Transverse colon (tissue), 4 donors: ENCODE data around the gene PACC1. TPM values are rescaled to one million over a fixed set of nuclear protein-coding genes. Genes with fewer than 3 reads are reported as not detected.
A peak's percentile ranks its signal among the peaks of the same experiment; 100 is the strongest.

Experiments used
- DNase-seq: peaks from one replicate; pipeline ENCODE4 v3.0.0-alpha.2; 2019
- H3K27ac ChIP-seq, 4 donors: fragments of 200-600 bp; sonication (generic); 2 replicates each; pipeline ENCODE4 v1.5.1; 2016 to 2018; ENCODE audit warnings: inconsistent platforms in 4 of 4
- H3K27me3 ChIP-seq: fragments of 200-600 bp; sonication (generic); 2 replicates; pipeline ENCODE4 v1.5.1; 2017; ENCODE audit warnings: inconsistent platforms
- H3K36me3 ChIP-seq, 4 donors: fragments of 200-600 bp; sonication (generic); 2 replicates each; pipeline ENCODE4 v1.5.1; 2017 to 2019; ENCODE audit warnings: inconsistent platforms in 4 of 4
- H3K4me1 ChIP-seq, 4 donors: fragments of 200-600 bp; sonication (generic); 2 replicates each; pipeline ENCODE4 v1.5.1; 2017 to 2020; ENCODE audit warnings: inconsistent platforms in 4 of 4
- H3K4me3 ChIP-seq, 4 donors: fragments of 200-600 bp; sonication (generic); 1 replicate in 1 of 4; 2 replicates in 3 of 4; pipeline versions ENCODE4 v1.5.1 to v1.6.1; 2017 to 2019; ENCODE audit warnings: inconsistent platforms in 4 of 4
- H3K9me3 ChIP-seq, 2 donors: fragments of 200-600 bp; sonication (generic); 2 replicates each; pipeline ENCODE4 v1.5.1; 2017 to 2019; ENCODE audit warnings: inconsistent platforms in 2 of 2
- EP300 ChIP-seq: sonication (generic); formaldehyde crosslinking; IDR thresholded peaks from one replicate; pipeline ENCODE4 v1.6.1; 2017; ENCODE audit warnings: antibody characterized with exemption, low read depth
- POLR2A ChIP-seq: fragments of 450-650 bp; IDR thresholded peaks from one replicate; pipeline ENCODE4 v1.6.1; 2016; ENCODE audit warnings: antibody characterized with exemption, mild to moderate bottlenecking, moderate library complexity
- POLR2AphosphoS5 ChIP-seq, 3 donors: sonication (generic); formaldehyde crosslinking; IDR thresholded peaks; one replicate each; pipeline ENCODE4 v1.6.1; 2016; ENCODE audit warnings: antibody characterized with exemption in 3 of 3
- WGBS, 2 donors: methylation state at CpG; one replicate each; pipeline ENCODE4 v1.1.5; 2018; ENCODE audit warnings: low coverage in 1 of 2; 5-methylcytosine and 5-hydroxymethylcytosine counted together
- in situ Hi-C, 4 donors: fragments of 200-750 bp; cut with MboI; loops; one replicate each; pipeline versions ENCODE4 v1.15.0 to v1.15.1; 2017; ENCODE audit warnings: low sequenced_read_pairs in 3 of 4, low pct_ligation_motif_present in 1 of 4, low pct_unique_long_range_greater_than_20kb in 1 of 4
- intact Hi-C: fragments of 100-400 bp; cut with DNase I; formaldehyde crosslinking; loops from one replicate; pipeline ENCODE4 v1.15.1; 2023; ENCODE audit warnings: low total_unique reads
- total RNA-seq, 4 donors: library from RNA; depleted of rRNA; stranded (reverse); fragments of >200 nt; gene quantifications; one replicate each; pipeline ENCODE4 v1.1.0, GENCODE V29; 2016
- TF ChIP-seq, protein P1 (sequence below), 5 experiments: fragments of 200-600 bp in 3 of 5; fragments of 450-650 bp in 2 of 5; sonication (generic) in 3 of 5; IDR thresholded peaks; 1 replicate in 2 of 5; 2 replicates in 3 of 5; pipeline ENCODE4 v1.5.1; 2016 to 2017; ENCODE audit warnings: antibody characterized with exemption in 5 of 5, inconsistent platforms in 3 of 5, mild to moderate bottlenecking in 2 of 5, moderate library complexity in 1 of 5

Gene PACC1
- 1 to 10 TPM in 3 of 4 donors, not detected in 1; 2.6 to 4.6 (median 2.7) TPM for total RNA-seq

DNA sequence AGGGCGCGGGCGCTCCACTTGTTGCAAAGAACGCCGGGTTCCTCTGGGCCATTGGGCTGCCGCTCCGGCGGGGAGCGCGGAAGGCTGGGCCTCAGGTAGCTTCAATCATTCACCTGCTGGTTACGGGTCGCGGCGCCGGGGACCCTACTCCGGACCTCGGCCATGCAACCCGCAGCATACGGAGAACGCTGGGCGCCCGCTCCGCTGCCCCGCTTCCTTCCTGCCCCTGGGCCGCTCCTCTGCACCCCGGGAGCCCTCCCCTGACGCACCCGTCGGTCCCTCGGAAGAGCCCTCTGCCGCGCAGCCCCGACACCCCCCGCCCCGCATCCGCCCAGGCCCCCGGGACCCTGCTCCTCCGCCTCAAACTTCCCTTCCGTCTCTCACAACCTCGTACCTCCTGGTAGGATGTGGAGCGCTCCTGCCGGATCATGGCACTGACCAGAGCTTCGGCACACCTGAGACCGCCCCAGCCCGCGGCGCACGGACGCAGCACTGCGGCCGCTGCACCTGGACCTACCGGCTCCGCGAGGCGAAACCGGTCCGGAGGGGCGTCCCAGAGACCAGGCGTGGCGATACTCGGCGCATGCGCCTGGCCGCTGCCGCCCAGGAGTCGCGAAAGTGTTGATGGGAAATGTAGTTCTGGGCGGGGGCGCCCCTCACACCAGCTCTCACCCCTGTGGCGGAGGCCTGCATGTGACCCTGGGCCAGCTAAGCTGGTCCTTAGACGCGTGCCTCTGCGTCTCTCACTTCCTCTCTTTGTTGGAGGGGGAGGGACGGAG, at the start of gene PACC1:
Gene PACC1, minus strand, starts transcription at position 559 of the 779 bp plus-strand sequence. Its CDS starts 129 bp downstream, at position 430.
- intact Hi-C loops: no loop called here

DNA sequence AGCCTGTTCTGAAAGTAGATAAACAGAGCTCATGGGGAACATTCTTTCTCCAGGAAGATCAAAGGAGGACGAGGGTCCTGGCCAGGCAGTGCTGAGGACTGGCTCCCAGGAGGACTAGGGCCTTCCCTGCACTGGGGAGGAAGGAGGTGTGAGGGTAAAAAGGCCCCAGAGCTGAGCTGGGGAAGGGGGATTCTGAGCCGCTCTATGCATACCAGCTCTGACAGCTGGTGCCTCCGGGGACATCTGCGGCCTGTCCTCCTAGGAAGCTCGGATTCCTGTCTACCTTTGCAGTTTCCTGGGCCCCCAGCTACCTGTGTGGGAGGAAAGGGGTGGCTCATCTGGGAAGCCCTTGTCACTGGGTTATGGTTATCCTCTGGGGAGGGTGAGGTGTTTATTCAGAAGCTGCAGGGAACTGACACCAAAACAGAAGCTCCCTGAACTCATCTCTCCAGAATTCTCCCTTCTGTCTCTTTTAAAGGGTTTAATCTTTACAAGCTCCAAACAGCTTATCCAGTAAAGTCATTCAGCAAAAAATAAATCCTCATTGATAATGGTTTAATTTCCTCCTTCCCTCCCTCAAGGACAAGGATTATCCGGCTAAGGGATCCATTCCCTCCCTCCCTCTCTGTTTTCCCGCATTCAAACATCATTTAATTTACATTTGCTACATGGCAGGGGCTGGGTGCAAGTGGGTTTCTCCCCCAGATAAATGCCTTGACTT, 49.0 kb upstream of the PACC1 start:
- no peaks in the 10 kb centered on the region for H3K36me3 ChIP-seq
- in situ Hi-C loops (loop anchor here in 2 of 4 donors (25.0 kb wide), 2 partner anchors 524 to 776 kb away; partner anchors contain the start of gene NEK2 (in 1 of the 2)), intact Hi-C loops (no loop called here)
- no peaks in the 10 kb centered on the region for H3K9me3 ChIP-seq
- DNase-seq: no peak
- H3K4me3 ChIP-seq: no peak overlapping the region
- no peak overlapping the region for H3K27ac ChIP-seq
- no peaks in the 10 kb centered on the region for H3K4me1 ChIP-seq
- H3K27me3 ChIP-seq: no peaks in the 10 kb centered on the region
- TF ChIP-seq, protein P1, sequence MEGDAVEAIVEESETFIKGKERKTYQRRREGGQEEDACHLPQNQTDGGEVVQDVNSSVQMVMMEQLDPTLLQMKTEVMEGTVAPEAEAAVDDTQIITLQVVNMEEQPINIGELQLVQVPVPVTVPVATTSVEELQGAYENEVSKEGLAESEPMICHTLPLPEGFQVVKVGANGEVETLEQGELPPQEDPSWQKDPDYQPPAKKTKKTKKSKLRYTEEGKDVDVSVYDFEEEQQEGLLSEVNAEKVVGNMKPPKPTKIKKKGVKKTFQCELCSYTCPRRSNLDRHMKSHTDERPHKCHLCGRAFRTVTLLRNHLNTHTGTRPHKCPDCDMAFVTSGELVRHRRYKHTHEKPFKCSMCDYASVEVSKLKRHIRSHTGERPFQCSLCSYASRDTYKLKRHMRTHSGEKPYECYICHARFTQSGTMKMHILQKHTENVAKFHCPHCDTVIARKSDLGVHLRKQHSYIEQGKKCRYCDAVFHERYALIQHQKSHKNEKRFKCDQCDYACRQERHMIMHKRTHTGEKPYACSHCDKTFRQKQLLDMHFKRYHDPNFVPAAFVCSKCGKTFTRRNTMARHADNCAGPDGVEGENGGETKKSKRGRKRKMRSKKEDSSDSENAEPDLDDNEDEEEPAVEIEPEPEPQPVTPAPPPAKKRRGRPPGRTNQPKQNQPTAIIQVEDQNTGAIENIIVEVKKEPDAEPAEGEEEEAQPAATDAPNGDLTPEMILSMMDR (IDR thresholded peaks at IDR 0.05): no peak
- TF ChIP-seq POLR2AphosphoS5 (IDR thresholded peaks at IDR 0.05) (no peak), POLR2A (no peak), EP300 (no peak)
- WGBS, 2 donors: 67 to 81% methylated on average over 2 to 7 of the region's 7 CpGs

More for the DNA sequence above, at the start of gene PACC1:
- peaks cover 0 to 13% (median 9%) of the 10 kb centered on the region in 4 donors for H3K4me1 ChIP-seq
- H3K4me3 ChIP-seq: peak within 1 kb of the TSS; percentile 73 to 90 (median 82)
- peak; percentile 92 for DNase-seq
- in situ Hi-C loops: no loop called here
- H3K36me3 ChIP-seq: no peaks in the 10 kb centered on the region
- H3K9me3 ChIP-seq: no peaks in the 10 kb centered on the region
- WGBS, 2 donors: 0% methylated on average over 39 of the region's 74 CpGs; no CpG with 5 or more reads in 1 of the 2 donors
- no peaks in the 10 kb centered on the region for H3K27me3 ChIP-seq
- H3K27ac ChIP-seq: peak within 1 kb of the TSS; percentile 57 to 76 (median 68)
- TF ChIP-seq POLR2AphosphoS5 (IDR thresholded peaks at IDR 0.05): peak; percentile 64 to 86 (median 68)
- TF ChIP-seq EP300: no peak
- TF ChIP-seq, protein P1 (IDR thresholded peaks at IDR 0.05): peak in 1 of 5 experiments; percentile 19
- TF ChIP-seq POLR2A: peak; percentile 35

DNA sequence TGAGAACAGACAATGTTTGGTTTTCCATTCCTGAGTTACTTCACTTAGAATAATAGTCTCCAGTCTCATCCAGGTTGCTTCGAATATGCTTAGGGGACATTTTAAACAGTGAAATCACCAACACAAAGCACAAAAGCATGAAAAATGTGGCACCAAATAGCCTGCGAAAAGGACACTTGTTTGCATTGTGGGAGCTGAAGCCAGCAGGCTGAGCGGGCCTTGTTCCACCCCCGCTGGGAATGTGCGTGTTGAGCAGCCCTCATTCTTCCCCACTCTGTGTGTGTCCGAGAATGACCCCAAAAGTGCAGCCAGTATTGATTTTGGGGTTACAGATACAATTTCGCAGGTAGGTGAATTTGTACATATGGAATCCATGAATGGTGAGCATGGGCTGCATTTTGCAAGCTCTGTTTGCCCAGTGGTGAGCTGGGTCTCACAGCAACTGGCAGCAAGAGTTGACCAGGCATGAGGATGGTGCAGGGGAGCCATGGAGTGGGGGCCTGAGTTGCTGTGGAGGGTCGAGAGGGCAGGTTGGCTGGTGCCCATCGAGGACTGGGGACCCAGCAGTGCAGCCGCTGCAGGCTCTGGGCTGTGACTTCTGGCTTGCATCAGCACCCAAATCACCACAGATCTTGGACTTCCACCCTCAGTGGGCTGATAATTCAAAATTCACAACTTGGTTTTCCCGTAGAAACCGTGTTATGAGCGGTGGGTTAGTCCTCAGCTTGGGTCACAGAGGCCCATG, 47.4 kb upstream of the PACC1 start:
- Histone ChIP-seq H3K9me3 (no peaks in the 10 kb centered on the region), H3K27me3 (no peaks in the 10 kb centered on the region), H3K36me3 (no peaks in the 10 kb centered on the region), H3K4me1 (no peaks in the 10 kb centered on the region), H3K27ac (no peak overlapping the region), H3K4me3 (no peak overlapping the region)
- intact Hi-C loops: no loop called here
- DNase-seq: no peak
- in situ Hi-C loops: loop anchor here in 2 of 4 donors (25.0 kb wide), 2 partner anchors 525 to 775 kb away; partner anchors contain the start of gene NEK2 (in 1 of the 2)
- WGBS, 2 donors: 67 to 92% methylated on average over 1 to 13 of the region's 13 CpGs
- TF ChIP-seq POLR2A (no peak), EP300 (no peak), POLR2AphosphoS5 (IDR thresholded peaks at IDR 0.05) (no peak)
- TF ChIP-seq, protein P1 (IDR thresholded peaks at IDR 0.05): no peak
